KG1 (cell line): ENCODE data around the gene JAG2.

ENCODE experiments used
- DNase-seq: peaks from one replicate; lab custom pipeline; 2025; lab: John Stamatoyannopoulos, UW

JAG2 gene

DNA sequence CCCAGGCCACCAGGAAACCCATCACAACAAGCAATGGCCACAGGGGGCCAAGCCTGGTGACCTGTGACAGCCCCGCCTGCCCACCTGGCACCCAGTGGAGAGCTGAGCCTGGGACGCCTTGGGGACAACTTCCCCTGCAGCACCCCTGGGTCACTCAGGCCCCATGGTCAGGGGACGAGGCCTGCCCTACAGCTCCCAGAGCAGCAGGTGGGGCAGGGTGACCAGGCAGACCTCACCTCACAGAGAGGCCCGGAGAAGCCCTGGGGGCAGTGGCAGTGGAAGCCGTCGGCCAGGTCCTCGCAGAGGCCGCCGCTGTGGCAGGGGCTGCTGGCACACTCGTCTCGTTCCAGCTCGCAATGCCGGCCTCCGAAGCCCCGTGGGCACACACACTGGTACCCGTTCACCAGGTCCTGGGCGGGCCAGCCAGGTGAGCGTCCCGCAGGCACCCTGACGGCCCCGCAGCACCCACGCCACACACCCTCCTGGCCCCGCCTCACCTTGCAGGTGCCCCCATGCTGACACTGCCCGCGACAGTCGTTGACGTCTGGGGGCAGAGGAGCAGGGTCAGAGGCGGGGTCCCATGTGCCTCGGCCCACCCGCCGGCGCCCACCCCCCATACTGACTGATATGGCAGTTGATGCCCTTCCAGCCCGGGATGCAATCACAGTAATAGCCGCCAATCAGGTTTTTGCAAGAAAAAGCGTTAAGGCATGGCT is 18.1 kb downstream of the JAG2 start:
- no peak for DNase-seq

DNA sequence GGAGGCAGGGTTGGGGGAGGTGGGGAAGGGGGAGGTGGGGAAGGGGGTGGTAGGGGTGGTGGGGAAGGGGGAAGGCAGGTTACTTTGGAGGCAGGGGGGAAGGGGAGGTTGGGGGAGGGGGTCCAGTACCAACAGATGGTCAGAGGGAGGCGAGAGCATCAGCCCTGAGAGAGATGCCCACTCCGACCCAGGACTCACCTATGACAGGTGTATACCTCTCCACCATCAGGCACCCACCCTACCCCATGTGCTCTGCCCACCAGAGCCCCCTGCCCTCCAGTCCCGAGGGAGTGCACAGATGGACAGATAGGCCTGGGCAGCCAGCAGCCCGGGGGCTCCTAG is 18.6 kb downstream of the JAG2 start:
- DNase-seq, result no peak

DNA sequence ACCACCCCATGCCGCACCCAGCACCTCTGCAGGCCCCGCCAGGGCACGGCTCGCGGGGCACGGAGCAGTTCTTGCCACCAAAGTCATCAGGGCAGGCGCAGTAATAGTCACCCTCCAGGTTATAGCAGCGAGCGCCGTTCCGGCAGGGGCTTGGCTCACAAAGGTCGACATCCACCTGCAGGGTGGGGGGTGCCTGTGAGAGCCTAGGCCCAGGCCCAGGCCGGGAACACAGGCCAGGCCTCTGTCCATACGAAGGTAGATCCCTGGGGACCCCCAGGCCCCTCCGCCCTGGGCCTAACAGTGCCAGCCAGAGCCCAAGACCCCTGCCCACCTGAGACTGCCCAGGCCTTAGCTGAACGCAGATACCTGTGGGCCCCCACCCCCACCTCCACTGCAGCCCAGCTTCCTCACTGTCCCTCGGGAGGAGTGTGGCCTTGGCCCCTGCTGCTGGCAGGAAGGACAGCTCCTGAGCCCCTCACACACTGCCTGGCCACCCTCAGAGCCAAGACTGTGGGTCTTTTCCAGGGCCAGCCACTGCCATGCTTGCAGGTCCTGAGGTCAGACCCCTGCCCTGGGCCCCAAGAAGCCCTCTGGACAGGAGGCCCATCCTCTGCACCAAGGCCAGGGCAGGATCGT is 19.3 kb downstream of the JAG2 start:
- no peak for DNase-seq

DNA sequence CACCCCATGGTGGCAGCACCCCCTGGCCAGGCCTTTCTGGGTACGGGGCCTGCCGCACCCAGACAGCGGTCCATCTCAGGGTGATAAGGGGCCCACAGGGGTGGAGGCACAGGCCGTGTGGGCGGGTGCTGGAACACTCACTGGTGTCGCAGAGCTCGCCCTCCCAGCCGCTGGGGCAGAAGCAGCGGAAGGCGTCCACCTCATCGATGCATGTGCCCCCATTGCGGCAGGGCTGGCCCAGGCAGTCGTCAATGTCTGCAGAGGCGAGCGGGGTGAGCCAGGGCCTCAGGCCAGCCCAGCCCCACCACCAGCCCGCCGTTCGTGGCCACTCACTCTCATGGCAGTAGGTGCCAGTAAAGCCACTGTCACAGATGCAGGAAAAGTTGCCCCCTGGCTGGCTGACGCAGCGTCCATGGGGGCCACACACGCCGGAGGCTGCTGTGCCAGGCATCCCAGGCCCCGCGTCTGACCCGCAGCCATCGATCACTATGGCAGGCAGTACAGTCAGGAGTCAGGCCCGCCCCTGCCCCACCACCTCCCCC is 19.9 kb downstream of the JAG2 start:
- DNase-seq, result no peak

DNA sequence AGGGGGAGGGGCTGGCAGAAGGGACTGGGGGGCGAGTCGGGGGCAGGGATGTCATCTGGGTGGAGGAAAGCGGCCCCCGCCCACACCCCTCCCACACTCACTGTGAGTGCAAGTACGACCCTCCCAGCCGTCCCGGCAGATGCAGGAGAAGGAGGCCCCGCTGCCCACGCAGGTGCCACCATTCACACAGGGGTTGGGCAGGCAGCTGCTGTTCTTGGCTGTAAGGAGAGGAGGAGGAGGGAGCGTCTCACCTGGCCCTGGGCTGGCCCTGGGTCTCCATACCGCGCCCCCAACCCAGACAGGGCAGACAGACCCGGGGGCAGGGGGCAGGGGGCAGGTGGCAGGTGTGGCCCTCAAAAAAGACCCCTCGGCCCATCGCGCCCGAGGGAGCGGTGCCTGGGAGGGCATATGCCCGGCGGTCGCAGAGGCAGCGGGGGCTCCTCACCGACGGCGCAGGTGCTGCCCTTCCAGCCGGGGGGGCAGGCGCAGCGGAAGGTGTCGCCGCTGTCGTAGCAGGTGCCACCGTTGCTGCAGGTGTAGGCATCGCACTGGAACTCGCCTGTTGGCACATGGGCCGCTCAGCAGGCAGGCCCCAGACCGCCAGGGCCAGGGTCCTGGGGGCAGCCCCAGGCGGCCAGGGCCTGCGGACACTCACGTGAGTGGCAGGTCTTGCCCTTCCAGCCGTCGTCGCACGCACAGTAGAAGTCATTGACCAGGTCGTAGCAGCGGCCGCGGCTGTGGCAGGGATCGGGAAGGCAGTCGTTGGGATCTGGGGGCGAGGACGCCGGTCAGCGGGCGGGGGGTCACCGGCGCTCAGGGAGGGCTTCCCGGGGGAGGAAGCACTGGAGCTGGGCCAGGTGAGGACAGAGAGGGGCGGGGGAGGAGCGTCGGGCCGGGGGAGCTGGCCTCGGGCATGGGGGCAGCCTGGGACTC is 20.6 kb downstream of the JAG2 start:
- DNase-seq, result no peak

DNA sequence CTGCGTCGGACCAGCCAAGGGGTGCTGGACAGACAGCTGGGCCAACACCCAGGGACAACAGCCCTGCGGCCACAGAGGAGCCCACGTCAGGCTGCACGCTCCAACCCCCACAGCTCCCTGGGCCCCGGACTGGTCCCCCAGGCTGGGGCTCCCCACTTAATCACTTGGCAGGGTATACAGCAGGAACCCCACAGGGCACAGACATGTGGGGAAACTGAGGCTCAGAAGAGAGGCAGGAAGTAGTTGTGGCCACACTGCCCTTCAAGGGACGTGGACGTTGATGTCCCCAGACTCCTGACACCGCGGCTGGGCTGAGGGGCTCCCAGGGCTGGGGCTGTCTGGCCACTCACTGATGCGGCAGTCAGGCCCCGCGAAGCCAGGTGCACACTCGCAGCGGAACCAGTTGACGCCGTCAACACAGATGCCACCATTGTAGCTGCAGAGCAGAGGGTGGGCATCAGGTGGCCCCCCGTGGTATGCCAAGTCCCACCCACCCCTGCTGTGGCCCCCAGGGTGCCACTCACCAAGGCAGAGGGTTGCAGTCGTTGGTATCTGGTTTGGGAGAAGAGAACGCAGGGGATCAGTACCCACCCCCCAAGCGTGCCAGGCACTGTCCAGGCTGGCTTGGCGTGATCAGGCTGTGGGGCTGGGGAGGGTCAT is 21.5 kb downstream of the JAG2 start:
- DNase-seq, result no peak

DNA sequence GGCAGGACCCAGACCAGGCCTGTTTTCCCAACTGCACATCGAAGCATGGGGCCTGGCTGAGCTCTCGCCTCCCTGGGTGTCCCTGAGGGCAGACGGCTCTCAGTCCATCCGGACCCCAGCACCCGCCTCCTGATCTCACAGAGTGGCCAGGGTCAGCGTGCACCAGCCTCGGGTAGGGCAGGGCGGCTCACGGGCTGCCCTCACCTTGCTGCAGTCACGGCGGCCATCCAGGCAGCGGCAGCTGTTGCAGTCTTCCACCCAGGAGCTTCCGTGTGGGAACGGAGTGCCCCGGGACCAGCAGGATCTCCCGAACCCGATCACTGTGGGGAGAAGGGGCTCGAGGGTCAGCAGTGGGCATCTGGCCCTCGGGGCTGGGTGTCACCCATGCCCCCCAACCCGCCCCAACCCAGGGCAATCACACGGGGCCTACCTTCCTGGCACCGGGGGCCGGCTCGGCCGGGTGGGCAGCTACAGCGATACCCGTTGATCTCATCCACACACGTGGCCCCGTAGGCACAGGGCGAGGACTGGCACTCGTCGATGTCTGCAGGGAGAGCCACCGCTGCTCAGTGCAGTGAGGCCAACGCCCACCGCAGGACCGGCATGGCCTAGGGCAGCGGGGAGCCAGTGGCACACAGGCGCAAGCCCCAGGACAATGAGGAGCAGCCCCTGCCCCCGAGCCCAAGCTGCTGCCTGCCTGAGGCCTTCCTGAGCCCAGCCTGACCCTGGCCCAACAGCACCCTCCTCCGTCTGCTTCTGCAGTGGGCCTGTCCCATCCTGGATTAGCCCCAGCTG is 22.2 kb downstream of the JAG2 start:
- no peak for DNase-seq

DNA sequence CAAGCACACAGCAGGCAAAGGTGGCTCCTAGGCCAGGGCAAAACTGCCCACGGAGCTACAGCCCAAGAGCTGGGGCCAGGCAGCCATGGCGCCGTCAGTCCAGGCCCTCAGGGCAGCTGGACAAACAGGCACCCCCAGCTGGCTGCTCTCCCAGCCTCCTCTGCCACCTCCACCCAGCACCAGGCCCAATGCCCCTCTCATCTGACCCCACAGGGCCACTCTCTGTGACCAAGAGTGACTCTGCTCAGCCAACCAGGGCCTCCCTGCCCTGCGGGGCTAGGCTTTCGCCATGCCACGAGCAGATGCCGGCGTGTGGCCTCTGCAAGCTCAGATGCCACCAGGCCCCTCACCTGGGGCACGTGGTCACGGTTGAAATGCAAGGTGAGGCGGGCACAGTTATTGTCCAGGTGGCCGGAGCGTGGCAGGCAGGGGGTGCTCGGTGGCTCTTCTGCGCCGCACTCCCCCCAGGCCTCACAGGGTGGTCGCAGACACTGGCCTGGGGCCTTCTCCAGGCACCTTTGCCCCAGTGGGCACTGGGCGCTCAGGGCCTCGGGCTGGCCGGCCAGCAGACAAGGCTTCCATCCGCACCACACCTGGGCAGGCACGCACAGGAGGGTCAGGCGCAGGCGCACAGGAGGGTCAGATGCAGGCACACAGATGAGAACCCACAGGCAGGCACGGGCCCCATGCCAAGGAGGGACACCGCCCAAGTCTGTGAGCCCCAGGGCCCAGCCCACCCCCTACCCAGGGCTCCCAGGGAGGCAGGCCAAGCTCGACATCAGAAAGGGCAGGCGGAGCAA is 23.0 kb downstream of the JAG2 start:
- DNase-seq, result no peak

DNA sequence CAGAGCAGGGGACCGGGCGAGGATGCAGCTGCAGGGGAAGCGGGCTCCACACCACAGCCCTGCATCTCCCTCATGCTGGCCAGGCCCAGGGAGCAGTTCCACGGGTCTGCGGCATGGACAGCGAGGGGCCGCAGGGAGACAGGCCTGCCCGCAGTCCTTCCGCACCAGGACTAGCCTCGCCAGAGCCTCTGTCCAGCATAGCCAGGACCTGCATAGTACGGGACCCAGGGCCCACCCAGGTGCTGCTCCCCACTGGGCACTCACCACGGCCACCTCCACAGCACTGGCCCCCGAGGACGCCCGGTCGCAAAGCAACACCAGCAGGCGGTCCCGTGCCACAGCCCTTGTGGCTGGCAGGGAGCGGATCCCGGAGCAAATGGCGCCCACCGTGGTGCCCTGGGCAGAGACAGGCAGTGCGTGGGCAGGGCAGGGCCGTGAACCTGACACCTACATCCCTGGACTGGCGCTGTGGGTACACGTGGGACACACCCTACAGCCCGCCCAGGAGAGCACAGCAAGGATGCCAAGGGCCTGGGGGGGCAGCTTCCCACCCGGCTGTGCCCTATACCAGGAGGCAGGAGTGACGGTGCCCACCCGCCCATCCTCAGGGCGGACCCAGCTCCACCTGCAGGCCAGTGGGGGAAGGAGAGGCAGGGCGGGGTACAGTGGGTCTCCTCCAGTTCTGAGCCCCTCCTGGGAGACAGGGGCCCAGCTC is 23.8 kb downstream of the JAG2 start:
- no peak for DNase-seq

DNA sequence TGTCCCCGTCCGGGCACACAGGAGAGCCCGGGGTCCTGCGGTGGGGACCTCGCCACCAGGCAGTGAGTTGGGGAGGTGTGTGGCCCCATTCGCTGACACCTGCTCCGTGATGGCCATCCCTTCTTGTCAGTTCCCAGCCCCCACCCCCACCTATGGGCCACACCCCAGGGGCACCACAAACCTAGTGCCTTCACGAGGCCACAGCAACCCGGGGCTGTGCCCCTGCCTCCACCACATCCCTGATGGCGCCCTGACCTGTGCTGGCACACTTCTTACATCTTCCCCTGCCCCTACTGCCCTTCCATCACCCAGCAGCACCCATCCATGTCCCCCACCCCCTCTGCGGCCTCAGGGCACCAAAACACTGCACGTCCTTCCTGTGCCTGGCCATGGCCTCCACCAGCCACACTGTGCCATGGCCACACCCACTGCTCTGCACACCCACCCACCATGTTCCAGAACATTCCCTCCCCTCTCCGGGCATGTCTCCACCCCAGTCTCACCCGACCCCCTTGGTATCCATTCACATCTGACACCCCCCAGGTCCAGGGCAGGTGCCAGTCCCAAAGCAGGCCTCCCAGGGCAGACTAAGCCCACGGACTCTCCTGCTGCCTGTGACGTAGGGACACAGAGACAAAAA is 24.4 kb downstream of the JAG2 start:
- no peak for DNase-seq

DNA sequence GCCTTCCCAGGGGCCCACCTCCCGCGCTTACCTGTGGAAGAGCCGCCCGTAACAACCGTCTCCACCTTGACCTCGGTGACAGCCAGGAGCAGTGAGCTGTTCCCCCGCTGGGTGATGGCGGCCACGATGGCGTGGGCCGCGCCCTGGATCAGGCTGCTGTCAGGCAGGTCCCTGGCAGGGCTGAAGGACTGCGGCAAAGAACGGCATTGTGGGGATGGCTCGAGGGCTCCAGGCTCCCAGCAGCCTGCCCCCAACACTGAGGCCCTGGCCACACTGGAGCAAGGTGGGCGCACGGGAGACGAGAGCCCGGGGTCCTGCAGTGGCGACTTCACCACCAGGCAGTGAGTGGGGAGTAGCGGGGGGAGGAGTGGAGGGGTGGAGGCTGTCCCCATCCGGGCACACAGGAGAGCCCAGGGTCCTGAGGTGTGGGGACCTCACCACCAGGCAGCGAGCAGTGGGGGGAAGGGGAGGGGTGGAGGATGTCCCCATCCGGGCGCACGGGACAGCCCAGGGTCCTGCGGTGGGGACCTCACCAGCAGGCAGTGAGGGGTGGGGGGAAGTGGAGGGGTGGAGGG is 25.0 kb downstream of the JAG2 start:
- no peak for DNase-seq

DNA sequence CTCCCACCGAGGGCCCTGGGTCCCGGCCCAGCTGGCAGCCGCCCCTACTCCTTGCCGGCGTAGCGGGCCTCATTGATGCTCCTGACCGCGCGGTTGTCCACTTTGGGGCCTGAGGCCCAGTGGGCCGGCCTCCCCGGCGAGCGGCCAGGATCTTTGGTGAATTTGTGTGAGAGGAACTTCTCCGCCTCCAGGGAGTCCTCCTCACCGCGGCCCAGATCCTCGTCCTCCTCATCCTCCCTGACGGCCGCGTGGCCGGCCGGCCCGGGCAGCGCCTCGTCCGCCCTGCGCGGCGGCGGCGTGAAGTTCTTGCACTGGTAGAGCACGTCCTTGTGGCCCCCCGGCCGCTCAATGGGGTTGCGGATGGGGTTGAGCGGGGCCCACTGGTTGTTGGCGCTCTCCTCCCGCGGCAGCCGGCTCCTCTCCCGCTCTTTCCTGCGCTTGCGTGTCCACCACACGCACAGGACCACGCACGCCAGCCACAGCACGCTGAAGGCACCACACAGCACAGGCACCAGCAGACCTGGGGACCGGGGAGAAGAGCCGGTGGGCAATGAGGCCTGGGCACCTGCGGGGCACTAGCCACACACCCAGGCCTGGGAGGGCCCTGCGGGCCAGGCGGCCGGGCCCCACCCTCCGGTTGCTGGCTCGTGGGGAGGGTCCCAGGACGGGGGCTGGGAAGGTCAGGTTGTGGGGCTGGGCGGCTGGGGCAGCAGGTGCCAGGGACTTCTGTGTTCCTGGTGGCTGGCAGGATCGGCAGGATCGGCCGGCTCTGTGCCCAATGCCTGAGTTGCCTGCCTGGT is 25.7 kb downstream of the JAG2 start:
- no peak for DNase-seq

DNA sequence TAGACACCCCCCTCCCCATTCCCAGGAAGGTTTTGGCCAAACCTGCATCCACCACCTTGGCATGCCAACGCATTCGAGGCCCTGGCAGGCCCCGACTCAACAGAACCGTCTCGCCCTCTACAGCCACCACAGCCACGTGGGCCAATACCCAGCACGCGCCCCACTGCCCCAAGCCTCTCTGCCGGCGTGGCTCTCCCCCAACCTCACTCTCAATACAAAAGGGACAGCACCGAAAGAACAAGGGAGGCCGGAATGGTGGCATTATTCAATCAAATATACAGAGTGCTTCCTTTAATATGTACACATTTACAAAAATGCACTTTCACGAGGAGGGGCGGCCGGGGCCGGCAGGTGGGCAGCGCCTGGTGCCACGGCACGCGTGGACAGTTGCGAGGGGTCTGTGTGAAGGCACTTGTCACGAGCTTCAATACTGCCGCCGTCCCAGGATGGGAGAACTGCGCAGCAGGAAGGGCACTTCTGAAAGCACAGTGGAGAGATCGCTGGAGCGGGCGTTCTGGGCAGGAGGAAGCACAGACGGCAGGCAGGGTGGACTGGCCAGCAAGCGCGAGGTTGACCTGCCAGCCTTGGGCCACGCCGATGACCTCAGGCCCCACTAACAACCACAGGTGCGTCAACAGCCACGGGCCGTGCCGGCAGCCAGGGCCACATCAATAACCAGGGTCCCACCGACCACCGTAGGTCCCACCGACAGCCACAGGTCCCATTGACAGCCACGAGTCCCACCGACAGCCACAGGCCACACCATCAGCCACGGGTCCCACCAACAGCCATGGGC is 26.9 kb downstream of the JAG2 start:
- no peak for DNase-seq

DNA sequence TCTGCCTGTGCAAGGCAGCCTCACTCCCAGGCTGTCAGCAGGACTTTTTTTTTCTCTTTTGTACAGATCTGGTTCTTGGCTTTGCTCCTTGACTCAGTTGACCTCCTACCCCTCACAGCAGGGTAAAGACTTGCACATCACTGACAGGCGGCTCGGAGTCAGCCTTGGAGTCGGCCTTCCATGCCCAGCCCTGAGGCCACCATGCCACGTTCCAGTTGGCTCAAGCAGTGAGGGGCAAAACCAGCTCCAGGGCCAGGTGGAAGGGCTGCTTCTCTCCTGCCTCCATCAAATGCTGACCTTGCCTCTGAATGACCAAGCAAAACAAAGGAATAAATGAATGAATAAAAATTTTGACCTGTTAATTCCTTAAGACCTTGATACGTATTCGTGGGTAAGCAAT is 27.6 kb downstream of the JAG2 start:
- no peak for DNase-seq

DNA sequence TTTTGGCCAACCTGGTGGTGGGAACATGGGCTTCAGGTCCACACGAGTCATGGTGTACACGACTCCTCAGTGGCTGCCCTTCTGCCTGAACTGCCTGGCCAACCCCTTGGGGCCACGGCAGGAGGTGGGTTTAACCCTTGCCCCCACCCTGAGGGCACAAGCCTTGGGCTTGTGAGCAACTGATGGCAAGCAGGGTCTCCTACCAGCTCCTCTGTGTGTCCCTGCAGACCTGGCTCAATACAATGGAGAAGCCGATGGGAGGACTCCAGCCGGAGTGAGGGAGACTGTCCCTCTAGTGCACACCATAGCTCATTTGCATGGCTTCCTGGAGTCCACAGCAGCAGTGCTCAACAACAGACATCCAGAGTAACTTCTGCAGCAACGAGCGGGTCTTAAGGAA is 28.0 kb downstream of the JAG2 start:
- DNase-seq, result no peak

DNA sequence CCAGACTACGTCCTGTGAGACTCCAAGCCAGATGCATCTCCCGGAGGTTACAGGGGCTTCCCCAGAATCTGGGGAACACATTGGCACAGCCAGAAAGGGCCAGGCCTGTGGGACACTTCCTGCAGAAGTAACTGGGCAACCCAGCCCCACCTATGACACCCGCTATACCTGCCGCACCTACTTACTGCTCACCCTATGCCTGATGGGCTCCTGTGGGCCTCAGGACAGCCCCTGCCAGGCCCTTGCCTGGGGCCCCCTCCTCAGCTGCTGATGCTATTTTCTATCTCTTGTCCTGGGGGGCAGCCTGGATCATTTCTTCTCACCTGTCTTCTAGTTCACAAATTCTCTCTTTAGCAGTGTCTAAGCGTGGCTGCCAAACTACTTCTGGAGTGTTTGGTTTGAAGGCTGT is 28.7 kb downstream of the JAG2 start:
- no peak for DNase-seq

DNA sequence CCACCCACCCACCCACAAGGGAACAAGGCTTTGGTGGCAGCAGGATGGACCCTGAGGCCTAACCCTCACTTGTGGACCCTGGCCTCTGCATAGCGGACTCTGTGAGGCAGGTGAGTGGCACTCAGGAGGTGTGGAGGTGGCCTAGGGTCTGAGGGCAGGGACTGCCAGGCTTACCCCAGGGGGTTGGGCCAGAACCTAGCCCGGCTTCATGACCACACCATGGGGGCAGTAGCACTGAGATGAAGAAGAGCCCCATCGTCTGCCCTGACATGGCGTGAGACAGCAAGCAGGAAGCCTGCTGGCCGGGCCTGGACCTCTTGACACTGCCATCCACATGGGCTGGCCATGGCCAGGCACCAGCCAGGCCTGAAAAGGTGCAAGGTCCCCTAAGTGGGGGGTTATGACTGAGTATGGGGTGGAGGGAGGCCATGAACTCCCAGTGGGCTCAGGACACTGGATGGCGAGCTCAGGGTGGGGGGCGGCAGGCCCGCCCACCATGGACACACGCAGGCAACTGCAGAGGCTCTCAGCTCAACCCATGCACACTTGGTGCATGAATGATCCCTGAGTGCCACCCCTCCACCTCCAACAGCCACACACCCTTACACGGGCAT is 29.3 kb downstream of the JAG2 start:
- no peak for DNase-seq
